ENCODE measurements around the gene PLCL2. TPM values are rescaled to one million over a fixed set of nuclear protein-coding genes. Genes with fewer than 3 reads are reported as not detected.
A peak's percentile ranks its signal among the peaks of the same experiment; 100 is the strongest.
"Not testable (repeated sequence)": the region's sequence is repeated elsewhere in the genome, so short reads cannot be mapped to it uniquely, and the experiment has no call there.

The PLCL2 gene
- total RNA-seq, 1 donor from 2014 or later, result 26.1 TPM

GRCh38 chr3:17118771-17119170 lies 234.0 kb downstream of the PLCL2 start:
- DNase-seq (ENCODE audit: low spot score), result no peak

DNA sequence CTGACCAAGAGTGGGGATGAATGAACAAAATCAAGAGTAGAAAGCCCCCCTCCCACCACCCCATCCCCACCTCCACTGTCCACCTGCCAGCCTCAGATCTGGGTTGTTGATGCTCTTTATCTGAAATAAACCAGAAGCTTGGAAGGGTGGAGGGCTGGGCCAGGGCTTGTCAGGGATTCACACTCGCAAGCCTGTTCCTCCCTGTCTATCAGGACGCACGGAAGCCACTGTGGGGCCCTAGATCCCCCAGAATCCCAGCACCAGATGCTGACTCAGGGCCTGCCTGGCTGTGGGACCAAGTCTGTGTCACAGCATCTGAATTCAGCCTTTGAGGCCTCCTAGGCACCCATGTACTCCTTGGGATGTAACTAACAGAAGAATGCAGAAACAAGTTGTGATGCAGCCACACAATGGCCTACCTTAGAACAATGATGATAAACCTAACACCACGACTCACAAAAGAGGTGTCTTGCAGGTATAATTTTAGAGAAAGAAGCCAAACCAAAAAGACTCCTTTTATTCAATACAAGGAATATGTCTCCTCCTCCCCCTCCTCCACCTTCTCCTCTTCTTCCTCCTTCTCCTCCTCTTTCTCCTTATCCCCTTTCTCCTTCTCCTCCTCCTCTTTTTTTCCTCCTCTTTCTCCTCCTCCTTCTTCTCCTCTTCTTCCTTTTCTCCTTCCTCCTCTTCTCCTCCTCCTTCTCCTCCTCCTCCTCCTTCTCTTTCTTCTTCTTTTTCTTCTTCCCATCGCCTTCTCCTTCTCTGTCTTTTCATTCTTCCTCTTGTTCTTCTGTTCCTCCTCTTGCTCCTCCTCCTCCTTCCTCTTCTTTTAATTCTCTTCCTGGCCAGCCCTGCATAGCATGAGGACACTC lies 234.7 kb downstream of the PLCL2 start:
- peak; percentile 7 for DNase-seq (ENCODE audit: low spot score)

GRCh38 chr3:17120115-17120514 lies 235.4 kb downstream of the PLCL2 start:
- DNase-seq (ENCODE audit: low spot score), result no peak

GRCh38 chr3:17121336-17121735 lies 236.6 kb downstream of the PLCL2 start:
- DNase-seq (ENCODE audit: low spot score), result no peak

DNA sequence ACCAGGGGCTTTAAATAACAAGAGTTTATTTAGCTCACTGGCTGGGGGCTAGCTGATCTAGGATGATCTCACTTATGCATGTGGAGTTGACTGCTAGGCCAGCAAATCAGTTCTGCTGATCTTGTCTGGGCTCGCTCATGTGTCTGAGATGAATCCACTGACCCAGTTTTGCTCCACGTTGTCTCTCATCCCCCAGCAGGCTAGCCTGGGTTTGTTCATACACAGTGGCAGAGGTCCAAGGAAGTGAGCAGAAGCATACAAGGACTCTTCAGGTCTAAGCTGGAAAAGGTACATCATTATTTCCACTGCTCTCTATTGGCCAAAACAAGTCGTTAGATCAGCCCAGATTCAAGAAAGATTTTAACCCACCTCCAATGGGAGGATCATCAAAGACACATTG lies 238.0 kb downstream of the PLCL2 start:
- no peak for DNase-seq (ENCODE audit: low spot score)

DNA sequence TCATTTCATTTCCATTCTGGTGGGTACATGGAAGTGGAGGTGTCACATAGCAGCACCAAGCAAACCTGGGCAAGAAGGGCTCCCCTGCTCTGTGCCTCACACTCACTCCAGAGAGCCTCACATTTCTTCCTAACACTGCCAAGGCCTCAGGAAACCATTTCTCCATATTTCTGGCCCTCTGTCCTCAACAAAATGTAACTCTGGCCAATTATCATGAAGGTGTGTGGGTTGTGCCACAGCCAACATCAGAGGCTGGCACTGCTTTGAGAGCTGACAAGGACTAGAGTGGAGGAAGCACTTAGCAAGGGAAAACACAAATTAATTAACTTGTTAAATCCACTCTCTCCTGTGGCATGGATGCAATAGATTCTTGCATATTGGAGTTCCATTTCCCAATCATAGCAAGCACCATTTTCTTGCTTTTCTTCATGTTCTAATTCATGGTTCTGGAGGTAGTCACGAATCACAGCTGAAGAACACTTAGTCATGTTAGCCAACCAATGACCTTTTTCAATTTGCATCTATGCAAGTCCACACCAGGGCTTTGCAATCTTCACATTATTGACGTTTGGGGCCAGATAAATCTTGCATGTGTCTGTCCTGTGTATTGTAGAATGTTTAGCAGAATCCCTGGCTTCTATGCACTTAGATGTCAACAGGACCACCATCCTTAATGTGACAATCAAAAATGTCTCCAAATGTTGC lies 241.1 kb downstream of the PLCL2 start:
- no peak for DNase-seq (ENCODE audit: low spot score)

DNA sequence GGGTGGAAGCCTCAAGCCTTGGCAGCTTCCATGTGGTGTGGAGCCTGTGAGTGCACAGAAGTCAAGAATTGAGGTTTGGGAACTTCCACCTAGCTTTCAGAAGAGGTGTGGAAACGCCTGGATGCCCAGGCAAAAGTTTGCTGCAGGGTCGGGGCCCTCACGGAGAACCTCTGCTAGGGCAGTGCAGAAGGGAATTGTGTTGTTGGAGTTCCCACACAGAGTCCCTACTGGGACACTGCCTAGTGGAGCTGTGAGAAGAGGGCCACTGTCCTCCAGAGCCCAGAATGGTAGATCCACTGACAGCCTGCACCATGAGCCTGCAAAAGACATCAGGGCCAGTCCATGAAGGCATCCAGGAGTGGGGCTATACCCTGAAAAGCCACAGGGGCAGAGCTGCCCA lies 243.9 kb downstream of the PLCL2 start:
- not testable (repeated sequence) for DNase-seq (ENCODE audit: low spot score)

DNA sequence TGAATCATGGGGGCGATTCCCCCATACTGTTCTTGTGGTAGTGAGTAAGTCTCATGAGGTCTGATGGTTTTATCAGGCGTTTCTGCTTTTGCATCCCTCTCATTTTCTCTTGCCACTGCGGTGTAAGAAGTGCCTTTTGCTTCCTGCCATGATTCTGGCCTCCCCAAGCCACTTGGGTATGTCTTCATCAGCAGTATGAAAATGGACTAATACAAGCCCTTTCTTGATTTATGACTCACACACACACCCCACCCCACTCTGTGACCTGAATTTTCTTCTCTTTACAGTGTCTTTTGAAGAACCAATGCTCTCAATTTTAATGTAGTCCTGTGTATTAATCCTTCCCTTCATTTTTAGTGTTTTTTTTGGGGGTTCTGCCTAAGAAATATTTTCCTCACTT lies 244.8 kb downstream of the PLCL2 start:
- no peak for DNase-seq (ENCODE audit: low spot score)

- no peak for DNase-seq (ENCODE audit: low spot score)
These were observed 246.2 kb downstream of the PLCL2 start for GRCh38 chr3:17130956-17131355.

DNA sequence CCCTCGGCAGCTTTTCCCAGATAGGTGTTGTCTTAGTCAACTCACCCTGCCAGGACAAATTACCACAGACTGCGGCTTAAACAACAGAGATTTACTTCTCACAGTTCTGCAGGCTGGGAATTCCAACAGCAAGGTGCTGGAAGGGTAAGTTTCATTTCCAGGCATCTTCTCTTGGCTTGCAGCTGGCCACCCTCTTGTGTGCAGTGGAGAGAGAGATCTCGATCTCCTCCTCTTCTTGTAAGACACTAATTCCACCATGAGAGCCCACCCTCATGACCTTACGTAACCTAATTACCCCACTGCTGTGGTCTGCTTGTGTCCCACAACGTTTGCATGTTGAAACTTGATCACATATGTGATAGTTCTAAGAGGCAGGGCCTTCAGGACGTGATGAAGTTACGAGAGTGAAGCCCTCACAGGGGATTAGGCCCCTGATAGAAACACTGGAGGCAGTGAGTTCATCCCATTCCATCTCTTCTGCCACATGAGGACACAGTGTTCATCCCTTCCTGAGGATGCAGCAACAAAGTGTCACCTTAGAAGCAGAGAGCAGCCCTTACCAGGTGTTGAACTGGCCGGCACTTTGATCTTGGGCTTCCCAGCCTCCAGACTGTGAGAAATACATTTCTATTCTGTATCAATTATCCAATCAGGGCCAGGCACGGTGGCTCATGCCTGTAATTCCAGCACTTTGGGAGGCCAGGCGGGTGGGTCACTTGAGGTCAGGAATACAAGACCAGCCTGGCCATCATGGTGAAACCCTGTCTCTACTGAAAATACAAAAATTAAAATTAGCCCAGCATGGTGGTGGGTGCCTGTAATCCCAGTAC lies 247.7 kb downstream of the PLCL2 start:
- DNase-seq (ENCODE audit: low spot score), result no peak

DNA sequence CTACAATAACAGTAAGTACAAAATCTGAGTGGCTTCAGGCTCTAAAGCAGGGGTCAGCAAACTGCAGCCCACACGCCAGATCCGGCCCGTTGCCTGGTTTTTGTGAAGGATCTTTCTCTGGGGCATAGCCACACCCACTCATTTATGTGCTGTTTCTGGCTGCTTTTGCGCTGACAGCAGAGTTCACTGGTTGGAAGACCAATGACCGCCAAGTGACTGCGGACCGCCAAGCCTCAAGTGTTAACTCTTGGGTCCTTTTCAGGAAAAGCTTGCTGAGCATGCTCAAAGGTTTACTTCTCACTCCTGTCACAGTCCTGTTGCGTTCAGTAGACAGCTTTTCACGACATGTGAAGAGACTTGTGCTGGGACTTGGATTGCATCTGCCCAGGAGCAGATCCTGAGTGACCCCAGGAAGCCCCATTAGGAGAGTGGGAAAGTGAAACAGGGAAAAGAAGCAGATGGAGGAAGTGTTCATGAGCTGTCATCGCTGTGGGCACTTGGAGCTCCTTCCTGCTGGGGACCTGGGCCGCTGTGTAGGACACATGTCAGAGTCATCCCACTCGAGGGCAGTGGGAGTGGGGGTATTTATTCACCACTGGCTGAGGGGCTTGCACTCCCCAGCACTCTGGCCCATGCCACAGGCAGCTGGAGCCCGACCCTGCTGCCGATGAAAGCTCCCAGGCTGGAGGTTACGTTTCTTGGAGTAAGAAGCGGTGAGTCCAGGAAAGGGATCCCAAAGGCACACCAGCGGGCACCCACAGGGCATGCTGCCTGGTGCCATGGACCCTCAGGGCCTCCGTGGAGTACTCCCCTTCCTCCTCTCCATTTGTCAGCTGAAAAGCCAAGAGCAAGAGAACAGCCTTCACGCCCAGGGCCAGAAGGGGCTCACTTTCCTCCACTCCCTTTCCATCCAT lies 249.1 kb downstream of the PLCL2 start:
- no peak for DNase-seq (ENCODE audit: low spot score)

GRCh38 chr3:17135696-17136095 lies 250.9 kb downstream of the PLCL2 start:
- DNase-seq (ENCODE audit: low spot score), result no peak

DNA sequence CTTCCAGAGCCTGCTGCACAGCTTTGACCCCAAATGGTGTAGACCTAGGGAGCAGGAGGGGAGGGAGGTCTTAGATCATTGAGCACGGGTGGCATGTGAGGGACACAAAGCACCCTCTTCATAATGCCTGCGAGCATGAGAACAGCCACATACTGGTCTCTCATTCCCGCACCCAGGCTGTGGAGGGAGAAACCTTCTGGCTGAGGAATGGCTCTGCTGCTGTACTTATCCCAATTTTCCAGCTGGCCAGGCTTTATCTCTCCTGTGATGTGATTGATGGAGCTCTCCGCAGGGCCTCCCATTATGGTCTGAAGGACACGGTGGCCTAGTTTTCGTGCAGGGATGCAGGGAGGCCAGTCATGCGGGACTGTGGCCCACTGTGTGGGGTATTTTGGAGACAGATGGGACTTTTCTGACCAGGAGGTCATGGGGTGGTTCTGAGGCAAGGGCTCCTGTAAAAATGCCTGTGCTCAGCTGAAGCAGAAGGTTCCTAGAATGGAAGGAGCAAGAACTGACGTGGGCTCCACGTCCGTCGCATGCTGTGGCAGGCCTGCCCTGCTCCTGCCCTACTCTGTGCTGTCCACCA lies 251.5 kb downstream of the PLCL2 start:
- no peak for DNase-seq (ENCODE audit: low spot score)

DNA sequence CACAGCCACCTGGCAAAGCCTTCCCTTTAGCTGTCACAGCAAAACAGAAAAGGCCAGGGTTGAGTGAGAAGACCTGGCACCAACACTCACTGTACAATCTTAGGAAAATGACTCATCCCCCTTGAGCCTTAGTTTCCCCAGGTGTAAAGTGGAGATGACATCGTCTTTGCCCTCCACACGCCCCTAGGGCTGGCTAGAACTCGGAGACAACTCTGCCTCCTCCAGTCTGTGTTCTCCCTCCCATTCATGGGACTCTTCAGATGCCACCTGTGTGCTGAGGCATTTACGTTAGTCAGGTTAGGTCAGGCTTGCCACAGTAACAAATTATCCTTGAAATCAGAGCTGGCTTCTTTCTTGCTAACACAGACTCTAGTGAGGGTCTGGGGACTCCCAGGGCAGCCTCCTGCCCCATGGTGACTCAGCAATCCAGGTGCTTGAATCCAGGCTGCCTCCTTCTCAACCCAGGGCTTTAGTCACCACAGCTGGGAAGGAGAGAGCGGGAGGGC lies 252.6 kb downstream of the PLCL2 start:
- DNase-seq (ENCODE audit: low spot score), result no peak

- no peak for DNase-seq (ENCODE audit: low spot score)
These were observed 253.7 kb downstream of the PLCL2 start for GRCh38 chr3:17138246-17139039.

Measured in mucosa of gallbladder (tissue), 1 donor.